Hepatocyte (in vitro differentiated cells): ENCODE measurements around the gene CAPRIN1. TPM values are rescaled to one million over a fixed set of nuclear protein-coding genes. Genes with fewer than 3 reads are reported as not detected.

Source experiments
- DNase-seq: peaks from one replicate; pipeline ENCODE4 v3.0.0-alpha.2; 2016; ENCODE audit warnings: low spot score
- H2AFZ ChIP-seq: fragments of 200-600 bp; sonication (generic); 2 replicates; pipeline ENCODE4 v1.6.0; 2016; ENCODE audit warnings: antibody characterized with exemption, mild to moderate bottlenecking
- H3K27ac ChIP-seq: fragments of 200-600 bp; sonication (generic); 2 replicates; pipeline ENCODE4 v1.5.1; 2016; ENCODE audit warnings: mild to moderate bottlenecking
- H3K27me3 ChIP-seq: fragments of 200-600 bp; sonication (generic); 2 replicates; pipeline ENCODE4 v1.6.1; 2016
- H3K36me3 ChIP-seq: fragments of 200-600 bp; sonication (generic); replicated peaks from 2 replicates; pipeline ENCODE4 v1.5.1; 2016; ENCODE audit warnings: low read depth; ENCODE audit not compliant: insufficient read depth
- H3K4me1 ChIP-seq: fragments of 200-600 bp; sonication (generic); 2 replicates; pipeline ENCODE4 v1.5.1; 2016; ENCODE audit warnings: mild to moderate bottlenecking, moderate library complexity; ENCODE audit not compliant: insufficient read depth
- H3K4me2 ChIP-seq: fragments of 200-600 bp; sonication (generic); 2 replicates; pipeline ENCODE4 v1.6.0; 2016
- H3K4me3 ChIP-seq: fragments of 200-600 bp; sonication (generic); 2 replicates; pipeline ENCODE4 v1.5.1; 2016; ENCODE audit warnings: mild to moderate bottlenecking
- H3K79me2 ChIP-seq: fragments of 200-600 bp; sonication (generic); 2 replicates; pipeline ENCODE4 v1.6.0; 2017; ENCODE audit warnings: mild to moderate bottlenecking
- H3K9me2 ChIP-seq: fragments of 200-600 bp; sonication (generic); replicated peaks from 2 replicates; pipeline ENCODE4 v1.6.0; 2017; ENCODE audit warnings: mild to moderate bottlenecking; ENCODE audit not compliant: insufficient read depth
- H3K9me3 ChIP-seq: fragments of 200-600 bp; sonication (generic); 2 replicates; pipeline ENCODE4 v1.5.1; 2016; ENCODE audit warnings: low read depth, mild to moderate bottlenecking
- H4K20me1 ChIP-seq: fragments of 200-600 bp; sonication (generic); 2 replicates; pipeline ENCODE4 v1.6.0; 2016; ENCODE audit warnings: mild to moderate bottlenecking; ENCODE audit not compliant: insufficient read depth, poor library complexity, severe bottlenecking
- EZH2 ChIP-seq: fragments of 200-600 bp; sonication (generic); IDR thresholded peaks from 2 replicates; pipeline ENCODE4 v1.6.1; 2016; ENCODE audit warnings: antibody characterized with exemption, mild to moderate bottlenecking, borderline replicate concordance
- EZH2phosphoT487 ChIP-seq: fragments of 200-600 bp; sonication (generic); IDR thresholded peaks from one replicate; pipeline ENCODE4 v1.6.1; 2018; ENCODE audit warnings: antibody characterized with exemption, mild to moderate bottlenecking, low read depth, moderate library complexity; ENCODE audit not compliant: unreplicated experiment, severe bottlenecking
- WGBS: methylation state at CpG from one replicate; pipeline ENCODE4 v1.1.6; 2016; ENCODE audit warnings: low lambda C conversion rate; ENCODE audit errors: missing lambda C conversion rate; 5-methylcytosine and 5-hydroxymethylcytosine counted together
- polyA plus RNA-seq: library from polyadenylated mRNA; unstranded; fragments of >200 nt; fragmentation: Nextera tagmentation; extraction: Ambion mirVana; gene quantifications from 2 replicates; pipeline ENCODE4 v1.2.1, GENCODE V29; 2016
- total RNA-seq: library from RNA; depleted of rRNA; stranded (reverse); fragments of >200 nt; gene quantifications from 2 replicates; pipeline ENCODE4 v1.2.3, GENCODE V29; 2014
- TF ChIP-seq, protein P1 (sequence below): fragments of 200-600 bp; sonication (generic); IDR thresholded peaks from 2 replicates; pipeline ENCODE4 v1.5.1; 2016; ENCODE audit warnings: antibody characterized with exemption, mild to moderate bottlenecking; ENCODE audit not compliant: poor library complexity

CAPRIN1 gene
- total and polyA plus RNA-seq, 2 experiments from 2014 or later = 102 to 217 TPM

DNA sequence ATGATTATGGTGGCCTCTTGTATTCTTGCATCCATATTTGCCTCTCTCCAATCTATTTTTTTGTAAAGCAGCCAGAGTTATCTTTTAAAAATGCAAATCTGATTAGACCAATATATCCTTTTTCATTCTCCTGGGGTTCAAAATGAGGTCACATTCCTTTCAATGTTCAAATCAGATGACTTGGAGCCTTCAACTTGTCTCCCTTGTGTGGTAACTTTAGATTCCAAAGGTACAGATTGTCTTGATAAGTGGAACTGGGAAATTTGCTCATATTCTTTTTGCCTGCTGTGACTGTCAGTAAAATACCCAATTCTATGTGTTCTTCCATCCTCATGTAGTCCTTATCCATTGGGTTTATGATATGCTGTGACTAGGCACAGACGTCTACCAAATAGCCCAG lies 15.1 kb upstream of the CAPRIN1 start:
- Histone ChIP-seq H3K4me2 (no peak overlapping the region), H3K27ac (no peak overlapping the region), H3K9me3 (no peaks in the 10 kb centered on the region), H3K79me2 (no peaks in the 10 kb centered on the region), H4K20me1 (no peaks in the 10 kb centered on the region), H2AFZ (no peak overlapping the region), H3K9me2 (no peaks in the 10 kb centered on the region), H3K4me1 (no peaks in the 10 kb centered on the region), H3K27me3 (no peaks in the 10 kb centered on the region), H3K4me3 (no peak overlapping the region), H3K36me3 (no peaks in the 10 kb centered on the region)
- 75% methylated on average over 1 of the region's 1 CpG for WGBS
- peak; percentile 22 for DNase-seq
- TF ChIP-seq EZH2phosphoT487 = no peak
- TF ChIP-seq EZH2 = no peak
- TF ChIP-seq, protein P1, sequence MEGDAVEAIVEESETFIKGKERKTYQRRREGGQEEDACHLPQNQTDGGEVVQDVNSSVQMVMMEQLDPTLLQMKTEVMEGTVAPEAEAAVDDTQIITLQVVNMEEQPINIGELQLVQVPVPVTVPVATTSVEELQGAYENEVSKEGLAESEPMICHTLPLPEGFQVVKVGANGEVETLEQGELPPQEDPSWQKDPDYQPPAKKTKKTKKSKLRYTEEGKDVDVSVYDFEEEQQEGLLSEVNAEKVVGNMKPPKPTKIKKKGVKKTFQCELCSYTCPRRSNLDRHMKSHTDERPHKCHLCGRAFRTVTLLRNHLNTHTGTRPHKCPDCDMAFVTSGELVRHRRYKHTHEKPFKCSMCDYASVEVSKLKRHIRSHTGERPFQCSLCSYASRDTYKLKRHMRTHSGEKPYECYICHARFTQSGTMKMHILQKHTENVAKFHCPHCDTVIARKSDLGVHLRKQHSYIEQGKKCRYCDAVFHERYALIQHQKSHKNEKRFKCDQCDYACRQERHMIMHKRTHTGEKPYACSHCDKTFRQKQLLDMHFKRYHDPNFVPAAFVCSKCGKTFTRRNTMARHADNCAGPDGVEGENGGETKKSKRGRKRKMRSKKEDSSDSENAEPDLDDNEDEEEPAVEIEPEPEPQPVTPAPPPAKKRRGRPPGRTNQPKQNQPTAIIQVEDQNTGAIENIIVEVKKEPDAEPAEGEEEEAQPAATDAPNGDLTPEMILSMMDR = no peak

DNA sequence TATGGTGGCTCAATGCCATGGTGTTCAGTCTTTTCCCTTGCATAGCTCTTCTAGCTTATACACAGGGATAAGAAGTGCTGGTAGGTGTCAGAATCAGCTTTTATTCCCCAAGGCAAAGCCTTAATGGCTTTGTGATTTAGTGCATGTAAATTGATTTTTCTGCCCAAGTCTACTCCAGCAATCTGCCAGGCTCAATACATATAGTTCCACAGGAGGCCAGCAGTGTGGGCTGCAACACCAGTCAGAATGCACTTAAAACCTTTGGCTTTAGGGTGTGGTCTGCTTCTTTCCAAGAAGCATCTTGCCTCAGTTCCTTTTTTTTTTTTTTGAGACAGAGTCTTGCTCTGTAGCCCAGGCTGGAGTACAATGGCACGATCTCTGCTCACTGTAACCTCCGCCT lies 14.5 kb upstream of the CAPRIN1 start:
- Histone ChIP-seq H3K36me3 (no peaks in the 10 kb centered on the region), H3K4me2 (no peak overlapping the region), H3K9me3 (no peaks in the 10 kb centered on the region), H3K4me1 (no peaks in the 10 kb centered on the region), H2AFZ (no peak overlapping the region), H3K4me3 (no peak overlapping the region), H3K27ac (peak overlapping the region; percentile 62), H3K27me3 (no peaks in the 10 kb centered on the region), H3K9me2 (no peaks in the 10 kb centered on the region), H3K79me2 (no peaks in the 10 kb centered on the region), H4K20me1 (no peaks in the 10 kb centered on the region)
- 100% methylated on average over 2 of the region's 2 CpGs for WGBS
- no peak for DNase-seq
- TF ChIP-seq, protein P1 = no peak
- TF ChIP-seq EZH2phosphoT487 (no peak), EZH2 (no peak)

DNA sequence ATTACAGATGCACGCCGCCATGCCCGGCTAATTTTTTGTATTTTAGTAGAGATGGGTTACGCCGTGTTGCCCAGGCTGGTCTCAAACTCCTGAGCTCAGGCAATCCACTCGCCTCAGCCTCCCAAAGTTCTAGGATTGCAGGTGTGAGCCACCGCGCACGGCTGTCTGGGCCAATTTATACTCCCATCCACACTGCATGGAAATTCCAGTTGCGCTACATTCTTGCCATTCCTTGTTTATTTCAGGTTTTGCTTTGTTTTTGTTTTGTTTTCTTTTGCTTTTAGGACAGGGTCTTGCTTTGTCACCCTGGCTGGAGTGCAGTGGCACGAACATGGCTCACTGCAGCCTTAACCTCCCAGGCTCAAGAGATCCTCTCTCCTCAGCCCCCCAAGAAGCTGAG lies 11.0 kb upstream of the CAPRIN1 start:
- no peaks in the 10 kb centered on the region for H3K9me2 ChIP-seq
- no peaks in the 10 kb centered on the region for H4K20me1 ChIP-seq
- H3K4me2 ChIP-seq = no peak overlapping the region
- DNase-seq = no peak
- H3K79me2 ChIP-seq = no peaks in the 10 kb centered on the region
- no peak overlapping the region for H2AFZ ChIP-seq
- no peaks in the 10 kb centered on the region for H3K4me1 ChIP-seq
- H3K36me3 ChIP-seq = no peaks in the 10 kb centered on the region
- 96% methylated on average over 11 of the region's 11 CpGs for WGBS
- H3K27ac ChIP-seq = no peak overlapping the region
- H3K4me3 ChIP-seq = no peak overlapping the region
- H3K27me3 ChIP-seq = no peaks in the 10 kb centered on the region
- TF ChIP-seq EZH2phosphoT487 (no peak), EZH2 (no peak)
- TF ChIP-seq, protein P1 = no peak
- no peaks in the 10 kb centered on the region for H3K9me3 ChIP-seq
